Vagina (tissue), 2 donors: Measurements from ENCODE around the gene CFAP92.

Experiments
- CTCF ChIP-seq, 3 experiments: fragments of 450-650 bp in 2 of 3; fragments of 200-600 bp in 1 of 3; sonication (generic) in 1 of 3; IDR thresholded peaks; one replicate each; pipeline ENCODE4 v1.5.1; 2017 to 2019; ENCODE audit warnings: antibody characterized with exemption in 3 of 3, mild to moderate bottlenecking in 2 of 3, moderate library complexity in 2 of 3
- POLR2A ChIP-seq, 2 donors: fragments of 450-650 bp; IDR thresholded peaks; one replicate each; pipeline ENCODE4 v1.6.1; 2017; ENCODE audit warnings: antibody characterized with exemption in 2 of 2, mild to moderate bottlenecking in 2 of 2, moderate library complexity in 2 of 2
- POLR2AphosphoS5 ChIP-seq, 2 donors: sonication (generic); formaldehyde crosslinking; IDR thresholded peaks; one replicate each; pipeline ENCODE4 v1.9.0; 2017; ENCODE audit warnings: antibody characterized with exemption in 2 of 2, mild to moderate bottlenecking in 2 of 2, low read depth in 1 of 2; ENCODE audit not compliant: insufficient read depth in 1 of 2

GRCh38 chr3:128870347-128870746, 123.5 kb downstream of the CFAP92 start:
- no peak for TF ChIP-seq CTCF (IDR thresholded peaks at IDR 0.05)
- no peak for TF ChIP-seq POLR2AphosphoS5 (IDR thresholded peaks at IDR 0.05; ENCODE audit: insufficient read depth in 1 of 2, low read depth in 1 of 2)
- TF ChIP-seq POLR2A (IDR thresholded peaks at IDR 0.05), result no peak
